LNCaP clone FGC (cell line): ENCODE results near the gene HLA-F.

Experiments
- DNase-seq: peaks from one replicate; pipeline ENCODE4 v3.0.0-alpha.2; 2011; ENCODE audit warnings: low read depth
- H3K4me3 ChIP-seq: 2 replicates; pipeline ENCODE4 v1.5.1; 2011; ENCODE audit warnings: mild to moderate bottlenecking, low read depth, low read length, control low read depth
- TF ChIP-seq, protein P1 (sequence below): IDR thresholded peaks from 2 replicates; pipeline ENCODE4 v1.5.1; 2012; ENCODE audit warnings: mild to moderate bottlenecking; ENCODE audit not compliant: control insufficient read depth, insufficient read depth; ENCODE audit errors: extremely low read depth

HLA-F gene

DNA sequence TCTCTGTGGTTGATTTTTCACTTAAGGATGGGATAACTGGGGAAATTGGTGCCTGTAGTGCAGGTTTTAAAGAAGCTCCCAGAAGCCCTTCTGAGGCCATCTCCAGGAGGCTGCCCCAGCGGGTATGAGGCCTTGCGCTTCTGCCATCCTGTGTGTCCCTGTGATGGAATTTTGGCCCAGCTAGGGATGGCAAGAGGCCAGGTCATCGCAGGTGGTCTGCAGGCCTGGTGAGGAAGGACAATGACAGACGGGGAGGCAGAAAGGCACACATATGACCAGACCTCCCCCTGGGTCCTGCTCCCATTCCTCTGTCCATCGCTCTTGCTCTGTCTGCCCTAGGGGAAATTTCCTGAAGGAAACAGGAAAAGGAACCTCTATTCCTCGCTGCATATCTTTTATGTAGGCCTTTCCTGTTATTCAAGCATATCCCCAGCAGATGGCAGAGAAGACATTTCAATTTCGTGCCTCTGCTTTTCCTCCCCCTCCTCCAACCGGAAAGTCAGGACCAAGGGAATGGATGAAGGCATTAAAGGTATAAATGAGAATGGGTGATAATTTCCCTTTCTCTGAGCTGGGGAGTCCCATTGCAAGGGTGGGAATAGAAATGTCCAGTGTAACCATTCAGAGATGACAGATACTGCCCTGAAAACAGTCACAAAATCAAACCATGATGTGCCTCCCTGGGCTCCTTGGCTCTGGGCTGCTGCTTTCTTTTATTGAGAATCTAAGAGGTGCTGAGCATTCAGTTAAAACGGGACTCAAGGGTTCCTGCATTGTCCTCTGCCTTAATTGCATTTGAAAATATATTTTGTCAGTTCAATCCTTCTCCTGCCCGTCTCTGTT, 17.6 kb upstream of the HLA-F start:
- TF ChIP-seq, protein P1, sequence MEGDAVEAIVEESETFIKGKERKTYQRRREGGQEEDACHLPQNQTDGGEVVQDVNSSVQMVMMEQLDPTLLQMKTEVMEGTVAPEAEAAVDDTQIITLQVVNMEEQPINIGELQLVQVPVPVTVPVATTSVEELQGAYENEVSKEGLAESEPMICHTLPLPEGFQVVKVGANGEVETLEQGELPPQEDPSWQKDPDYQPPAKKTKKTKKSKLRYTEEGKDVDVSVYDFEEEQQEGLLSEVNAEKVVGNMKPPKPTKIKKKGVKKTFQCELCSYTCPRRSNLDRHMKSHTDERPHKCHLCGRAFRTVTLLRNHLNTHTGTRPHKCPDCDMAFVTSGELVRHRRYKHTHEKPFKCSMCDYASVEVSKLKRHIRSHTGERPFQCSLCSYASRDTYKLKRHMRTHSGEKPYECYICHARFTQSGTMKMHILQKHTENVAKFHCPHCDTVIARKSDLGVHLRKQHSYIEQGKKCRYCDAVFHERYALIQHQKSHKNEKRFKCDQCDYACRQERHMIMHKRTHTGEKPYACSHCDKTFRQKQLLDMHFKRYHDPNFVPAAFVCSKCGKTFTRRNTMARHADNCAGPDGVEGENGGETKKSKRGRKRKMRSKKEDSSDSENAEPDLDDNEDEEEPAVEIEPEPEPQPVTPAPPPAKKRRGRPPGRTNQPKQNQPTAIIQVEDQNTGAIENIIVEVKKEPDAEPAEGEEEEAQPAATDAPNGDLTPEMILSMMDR, result peak; percentile 81
- DNase-seq, result peak; percentile 36
- H3K4me3 ChIP-seq, result no peak overlapping the region

- no peak for DNase-seq
- TF ChIP-seq, protein P1, result no peak
- H3K4me3 ChIP-seq, result no peak overlapping the region
Observed at GRCh38 chr6:29708432-29709179, 14.6 kb upstream of the HLA-F start.

- no peak overlapping the region for H3K4me3 ChIP-seq
- no peak for DNase-seq
- TF ChIP-seq, protein P1, result no peak
Observed at GRCh38 chr6:29709188-29709587, 14.0 kb upstream of the HLA-F start.

DNA sequence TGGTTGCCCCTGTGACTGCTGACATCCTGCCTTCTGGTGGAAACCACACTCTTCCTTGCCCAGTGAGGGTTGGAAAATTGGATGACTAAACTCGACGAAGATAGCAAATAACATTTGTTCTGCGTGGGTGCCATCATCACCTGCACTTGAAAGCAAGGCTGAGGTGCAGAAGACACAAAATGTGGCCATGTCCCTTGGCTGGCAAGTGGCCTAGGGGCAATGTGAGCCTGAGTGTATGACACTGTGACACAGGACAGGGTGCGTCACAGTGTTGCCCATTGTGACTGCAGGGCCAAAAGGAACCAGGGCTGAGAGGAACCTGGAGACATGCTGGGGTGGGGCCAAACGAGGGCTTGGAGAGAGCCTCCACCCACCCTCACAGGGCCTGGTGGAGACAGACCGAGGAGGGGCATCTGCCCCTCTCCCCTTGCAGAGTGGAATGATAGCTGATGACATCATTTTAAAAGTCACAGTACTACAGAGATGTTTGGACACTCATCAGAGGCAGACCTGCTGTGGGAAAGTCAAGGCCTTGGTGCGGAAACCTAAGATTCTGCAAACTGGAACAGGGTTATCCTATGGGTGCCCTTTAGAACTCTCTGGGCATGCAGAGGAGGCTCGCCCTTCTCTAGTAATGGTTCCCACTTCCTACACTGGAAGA, 12.8 kb upstream of the HLA-F start:
- TF ChIP-seq, protein P1, result no peak
- DNase-seq, result no peak
- H3K4me3 ChIP-seq, result no peak overlapping the region

DNA sequence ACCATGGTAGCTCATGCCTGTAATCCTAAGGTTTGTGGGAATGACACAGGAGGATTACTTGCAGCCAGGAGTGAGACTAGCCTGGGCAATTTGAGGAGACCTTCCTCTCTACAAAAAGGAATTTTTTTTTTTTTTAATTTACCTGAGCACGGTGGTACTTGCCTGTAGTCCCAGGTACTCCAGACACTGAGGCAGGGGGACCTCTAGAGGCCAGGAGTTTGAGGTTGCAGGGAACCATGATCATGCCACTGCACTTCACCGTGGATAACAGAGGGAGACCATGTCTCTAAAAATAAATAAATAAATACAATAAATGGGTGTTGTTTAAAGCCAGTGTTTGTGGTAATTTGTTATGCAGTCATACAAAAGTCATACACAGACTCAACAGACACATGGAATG, 2.4 kb upstream of the HLA-F start:
- no peak overlapping the region for H3K4me3 ChIP-seq
- no peak for DNase-seq
- TF ChIP-seq, protein P1, result peak; percentile 8; the same call in 1 of the 2 replicates

- DNase-seq, result no peak
- TF ChIP-seq, protein P1, result no peak
- peak overlapping the region; percentile 66 for H3K4me3 ChIP-seq
Observed at GRCh38 chr6:29723666-29724588, 693 bp downstream of the HLA-F start.
